SU-DHL-6 (cell line): Measurements from ENCODE around the gene COQ8B.

ENCODE experiments used
- CTCF ChIP-seq: fragments of 200-600 bp; sonication (generic); IDR thresholded peaks from one replicate; pipeline ENCODE4 v1.5.1; 2017; ENCODE audit warnings: antibody characterized with exemption, mild to moderate bottlenecking, low read length, moderate library complexity; ENCODE audit not compliant: insufficient read depth, poor library complexity, severe bottlenecking
- EZH2phosphoT487 ChIP-seq: fragments of 200-600 bp; sonication (generic), shearing (Covaris generic); conservative IDR thresholded peaks from 2 replicates; pipeline ENCODE4 v1.6.1; 2018; ENCODE audit warnings: mild to moderate bottlenecking, antibody characterized with exemption, low read length, moderate library complexity, mixed read lengths

GRCh38 chr19:40658031-40658430 lies 58.7 kb downstream of the COQ8B start:
- no peak for TF ChIP-seq EZH2phosphoT487
- TF ChIP-seq CTCF = no peak
